GM18858 (cell line): ENCODE data around the gene MXD1.

Source experiments
- ATAC-seq: cut with Tn5 transposase; IDR thresholded peaks from one replicate; pipeline ENCODE4 v1.9.1; 2021; ENCODE audit not compliant: unreplicated experiment

The MXD1 gene

GRCh38 chr2:69933254-69933828, 18.4 kb downstream of the MXD1 start:
- ATAC-seq = no peak

GRCh38 chr2:69933839-69934613, 19.1 kb downstream of the MXD1 start:
- ATAC-seq = no peak

GRCh38 chr2:69934614-69934908, 19.7 kb downstream of the MXD1 start:
- no peak for ATAC-seq

GRCh38 chr2:69935011-69935410, 20.1 kb downstream of the MXD1 start:
- ATAC-seq = no peak

- ATAC-seq = no peak
Measured at GRCh38 chr2:69936906-69937305, 22.0 kb downstream of the MXD1 start.

- no peak for ATAC-seq
Measured at GRCh38 chr2:69937968-69938367, 23.1 kb downstream of the MXD1 start.

- no peak for ATAC-seq
Measured at GRCh38 chr2:69939722-69940121, 24.8 kb downstream of the MXD1 start.

GRCh38 chr2:69940691-69941090, 25.8 kb downstream of the MXD1 start:
- ATAC-seq = no peak

- ATAC-seq = no peak
Measured at GRCh38 chr2:69943000-69943842, 28.3 kb downstream of the MXD1 start.

- ATAC-seq = no peak
Measured at GRCh38 chr2:69943843-69944525, 29.1 kb downstream of the MXD1 start.

GRCh38 chr2:69944756-69945155, 29.8 kb downstream of the MXD1 start:
- no peak for ATAC-seq

GRCh38 chr2:69945441-69945840, 30.5 kb downstream of the MXD1 start:
- no peak for ATAC-seq

GRCh38 chr2:69945941-69946340, 31.0 kb downstream of the MXD1 start:
- no peak for ATAC-seq

- ATAC-seq = peak; percentile 75
Measured at GRCh38 chr2:69946351-69947324, 31.7 kb downstream of the MXD1 start.

- no peak for ATAC-seq
Measured at GRCh38 chr2:69947325-69947931, 32.5 kb downstream of the MXD1 start.

- no peak for ATAC-seq
Measured at GRCh38 chr2:69948032-69948962, 33.4 kb downstream of the MXD1 start.

GRCh38 chr2:69948963-69949645, 34.2 kb downstream of the MXD1 start:
- no peak for ATAC-seq

- ATAC-seq = no peak
Measured at GRCh38 chr2:69950241-69950640, 35.3 kb downstream of the MXD1 start.
